8988T (cell line): ENCODE results near the gene MRPL34.

ENCODE experiments used
- DNase-seq: peaks from one replicate; pipeline ENCODE4 v3.0.0; 2011

The MRPL34 gene

DNA sequence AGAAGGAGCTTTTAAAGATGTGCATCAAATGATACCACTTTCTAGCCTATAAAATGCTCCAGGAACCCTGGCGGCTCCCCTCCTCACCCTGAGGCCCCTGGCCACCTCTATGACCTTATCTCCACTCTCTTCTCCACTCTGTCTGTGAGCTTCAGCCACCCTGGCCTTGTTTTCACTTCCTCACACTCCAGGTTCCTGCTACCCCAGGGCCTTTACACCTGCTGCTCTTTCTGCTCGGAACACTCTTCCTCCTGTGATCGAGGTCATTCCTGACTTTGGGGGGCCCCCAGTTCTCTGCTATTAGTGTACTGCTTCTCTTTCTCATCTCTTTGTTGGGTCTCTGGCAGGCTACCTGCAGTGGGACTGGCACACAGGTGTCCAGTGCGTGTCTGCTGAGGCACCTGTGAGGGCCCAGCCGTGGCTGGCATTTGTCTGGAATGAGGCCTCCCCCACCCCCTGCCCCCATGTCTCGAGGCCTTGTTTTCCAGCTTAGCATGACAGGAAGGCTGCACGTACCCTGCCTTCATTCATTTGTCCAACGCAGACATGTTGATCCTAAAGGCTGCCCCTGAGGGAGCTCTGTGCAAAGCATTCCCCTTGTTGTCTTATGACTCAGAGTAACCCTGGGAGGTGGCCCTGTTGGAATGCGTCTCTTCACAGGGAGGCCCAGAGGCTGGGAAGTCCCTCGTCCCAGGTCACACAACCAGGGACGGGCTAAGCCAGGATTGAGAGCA lies 6.0 kb downstream of the MRPL34 start:
- DNase-seq = peak; percentile 83

- DNase-seq = no peak
Measured at GRCh38 chr19:17312189-17313113, 6.8 kb downstream of the MRPL34 start.

DNA sequence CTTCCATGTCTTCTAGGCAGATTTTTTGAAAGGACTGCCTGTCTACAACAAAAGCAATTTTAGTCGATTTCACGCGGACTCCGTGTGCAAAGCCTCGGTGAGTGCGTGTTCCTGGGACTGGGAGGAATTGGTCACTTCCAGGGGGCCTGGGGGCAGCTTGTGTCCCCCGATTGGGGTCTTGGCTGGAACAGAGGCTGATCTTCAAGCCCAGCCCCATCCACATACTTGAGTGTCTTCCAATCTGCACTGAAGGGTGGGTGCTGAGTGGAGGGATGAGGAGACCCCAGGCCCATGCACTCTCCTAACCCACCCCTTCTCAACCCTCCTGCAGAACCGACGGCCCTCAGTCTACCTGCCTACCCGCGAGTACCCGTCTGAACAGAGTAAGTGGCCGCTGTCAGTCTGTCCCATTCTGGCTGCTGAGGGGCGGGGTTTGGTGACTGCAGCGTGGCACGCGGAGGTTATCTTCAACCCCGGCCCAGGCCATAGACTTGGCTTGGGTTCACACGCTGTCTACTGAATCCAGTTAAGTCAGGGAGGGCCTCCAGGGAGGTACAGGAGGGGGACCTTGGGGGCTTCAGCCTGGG lies 8.4 kb downstream of the MRPL34 start:
- DNase-seq = no peak

DNA sequence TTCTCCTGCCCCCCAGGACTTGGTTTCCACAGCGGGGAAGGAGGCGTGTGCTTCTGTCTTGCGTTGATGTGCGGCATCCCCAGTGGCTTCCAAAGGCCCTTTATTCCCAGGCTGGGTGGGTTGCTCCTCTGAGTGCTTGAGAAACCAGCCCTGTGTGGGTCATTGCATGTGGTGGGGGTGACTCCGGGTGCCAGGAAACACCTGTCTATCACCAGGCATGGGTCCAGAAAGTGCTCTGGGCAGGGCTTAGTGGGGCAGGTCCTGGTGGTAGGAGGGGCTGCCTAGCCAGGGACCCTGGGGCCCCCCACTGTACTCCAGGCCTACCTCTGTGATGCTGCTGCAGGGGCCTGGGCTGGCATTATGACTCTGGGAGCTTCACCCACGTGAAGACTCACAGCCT lies 13.3 kb downstream of the MRPL34 start:
- no peak for DNase-seq

GRCh38 chr19:17319473-17320238 lies 14.0 kb downstream of the MRPL34 start:
- no peak for DNase-seq

- no peak for DNase-seq
Measured at GRCh38 chr19:17320435-17320834, 14.8 kb downstream of the MRPL34 start.

DNA sequence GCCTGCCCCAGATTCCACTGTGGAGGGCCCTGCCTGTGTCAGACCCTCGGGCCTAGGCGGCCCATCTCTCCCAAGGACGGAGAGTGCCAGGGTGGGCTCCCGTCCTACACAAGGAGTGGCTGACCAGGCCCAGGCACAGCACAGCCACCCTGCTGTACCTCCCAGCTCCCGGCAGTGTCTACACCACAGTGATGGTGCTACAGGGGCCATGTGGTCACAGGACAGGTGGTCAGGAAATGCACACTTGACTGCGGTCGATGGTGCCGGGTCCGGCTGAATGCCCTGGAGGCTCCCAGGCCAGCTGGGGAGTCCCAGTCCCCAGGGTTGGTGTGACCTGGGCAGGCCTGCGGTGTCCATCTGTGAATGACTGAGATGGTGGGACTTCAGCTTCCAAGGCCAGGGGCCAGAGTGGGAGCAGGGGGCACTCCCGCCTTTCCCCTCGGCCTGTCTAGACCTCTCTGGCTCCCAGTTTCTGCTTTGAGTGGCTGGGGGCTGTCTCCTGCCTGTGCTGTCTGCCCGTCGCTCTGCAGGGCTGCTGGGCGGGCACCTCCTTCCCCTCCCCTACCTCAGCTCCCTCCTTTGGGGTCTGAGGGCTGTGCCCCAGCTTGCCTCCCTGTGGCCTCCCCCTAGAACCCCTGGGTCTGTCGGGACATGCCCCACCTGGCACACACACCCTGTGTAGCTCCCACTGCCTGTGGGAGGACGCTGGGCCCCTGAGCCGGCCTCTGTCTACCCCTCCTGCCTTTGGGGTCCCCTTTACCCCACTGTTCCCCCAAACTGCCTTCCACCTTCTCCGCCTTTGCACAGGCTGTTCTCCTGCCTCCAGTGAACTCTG lies 16.2 kb downstream of the MRPL34 start:
- no peak for DNase-seq

- peak; percentile 46 for DNase-seq
Measured at GRCh38 chr19:17322854-17323253, 17.2 kb downstream of the MRPL34 start.

- no peak for DNase-seq
Measured at GRCh38 chr19:17323300-17323963, 17.8 kb downstream of the MRPL34 start.

GRCh38 chr19:17323964-17324332 lies 18.3 kb downstream of the MRPL34 start:
- DNase-seq = peak; percentile 58

DNA sequence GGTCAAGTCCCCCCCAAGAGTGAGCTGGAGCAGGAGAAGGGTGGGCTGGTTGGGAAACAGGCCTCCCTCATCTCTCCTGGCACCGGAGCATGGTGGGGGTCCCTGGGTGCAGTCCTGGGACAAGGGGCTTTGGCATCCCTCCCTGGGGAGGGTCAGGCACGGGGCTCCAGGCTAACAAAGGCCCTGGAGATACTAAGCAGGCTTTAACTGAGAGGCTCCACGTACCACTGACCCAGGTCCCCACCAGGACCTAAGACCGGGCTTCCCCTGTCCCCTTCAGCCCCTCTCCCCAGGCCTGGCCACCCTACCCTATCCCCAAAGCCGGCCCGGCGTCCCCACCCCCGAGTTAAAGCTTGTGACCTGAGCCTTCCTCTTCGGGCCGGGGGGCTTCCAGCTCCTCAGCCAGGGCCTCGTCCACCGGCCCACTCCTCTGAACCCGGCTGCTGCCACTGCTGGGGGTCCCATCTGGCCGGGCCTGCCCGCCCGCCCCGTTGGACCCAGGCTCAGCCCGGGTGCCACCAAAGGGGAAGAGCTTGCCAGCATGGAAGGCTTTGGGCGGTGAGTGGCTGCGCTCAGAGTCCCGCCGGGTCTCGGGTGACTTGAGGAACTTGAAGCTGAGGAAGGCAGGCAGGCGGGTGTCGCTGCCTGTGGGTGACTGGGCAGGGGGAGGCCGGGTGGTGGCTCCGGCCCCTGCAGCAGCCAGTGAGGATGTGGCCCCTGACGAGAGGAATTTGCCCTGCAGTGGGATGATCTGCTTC lies 18.9 kb downstream of the MRPL34 start:
- no peak for DNase-seq

DNA sequence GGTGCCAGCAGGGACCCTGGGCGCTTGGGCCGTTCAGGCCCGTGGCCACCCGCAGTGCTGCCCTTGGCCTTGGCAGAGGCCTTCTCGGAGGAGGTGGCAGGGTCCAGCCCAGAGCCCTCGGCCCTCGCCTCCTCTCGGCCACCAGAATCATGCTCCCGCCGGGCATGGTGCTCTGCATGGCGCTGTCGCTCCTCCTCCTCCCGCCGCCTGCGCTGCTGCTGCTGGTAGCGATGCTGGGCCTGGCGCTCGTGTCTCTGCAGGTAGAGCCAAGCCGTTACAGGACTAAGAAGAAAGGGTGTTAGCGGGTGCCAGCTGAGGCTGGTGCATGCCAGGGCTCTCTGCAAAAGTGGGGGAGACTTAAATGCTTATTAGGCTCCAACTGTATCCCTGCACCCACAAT lies 19.5 kb downstream of the MRPL34 start:
- no peak for DNase-seq

GRCh38 chr19:17325881-17326594 lies 20.4 kb downstream of the MRPL34 start:
- no peak for DNase-seq

DNA sequence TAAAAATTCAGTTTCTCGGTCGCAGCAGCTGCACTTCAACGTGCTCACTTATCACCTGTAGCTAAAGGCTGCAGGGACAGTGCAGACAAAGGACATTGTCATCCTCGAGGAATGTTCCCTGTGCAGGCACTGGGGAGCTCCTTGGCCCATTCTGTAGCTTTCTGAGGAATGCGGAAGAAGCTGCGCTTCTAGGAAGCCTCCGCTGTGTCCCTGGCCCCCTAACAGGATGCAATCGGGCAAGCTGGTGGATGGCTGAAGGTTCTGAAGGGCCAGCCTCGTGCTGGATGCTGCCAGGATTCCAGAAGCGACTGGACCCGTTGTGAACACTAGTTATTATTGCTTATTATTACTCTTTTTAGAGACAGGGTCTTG lies 20.9 kb downstream of the MRPL34 start:
- DNase-seq = peak; percentile 99

DNA sequence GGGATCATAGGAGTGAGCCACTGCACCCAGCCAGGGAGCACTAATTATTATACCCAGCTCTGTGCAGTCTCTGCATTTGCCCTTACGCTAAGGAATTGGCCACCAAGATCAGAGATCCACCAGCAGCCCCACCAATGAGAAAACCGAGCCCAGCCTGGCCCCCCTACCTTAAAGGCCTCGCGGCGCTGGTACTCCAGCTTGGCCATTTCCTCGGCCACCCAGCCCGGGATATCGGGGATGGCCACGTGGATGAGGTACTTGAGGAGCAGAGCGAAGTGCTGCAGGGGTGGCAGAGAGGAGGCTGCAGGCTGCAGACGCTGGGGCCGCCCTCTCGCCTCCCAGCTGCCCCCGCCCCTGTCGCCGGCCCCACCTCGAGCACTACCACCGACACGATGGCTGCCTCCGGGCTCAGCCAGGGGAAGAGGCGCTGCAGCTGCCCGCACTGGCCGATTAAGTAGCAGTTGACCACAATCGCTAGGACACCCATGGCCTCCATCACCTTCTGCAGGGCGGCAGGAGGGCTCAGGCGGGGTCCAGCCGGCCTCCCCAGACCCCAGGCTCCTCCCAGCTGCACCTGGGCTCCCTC lies 21.5 kb downstream of the MRPL34 start:
- DNase-seq = no peak

DNA sequence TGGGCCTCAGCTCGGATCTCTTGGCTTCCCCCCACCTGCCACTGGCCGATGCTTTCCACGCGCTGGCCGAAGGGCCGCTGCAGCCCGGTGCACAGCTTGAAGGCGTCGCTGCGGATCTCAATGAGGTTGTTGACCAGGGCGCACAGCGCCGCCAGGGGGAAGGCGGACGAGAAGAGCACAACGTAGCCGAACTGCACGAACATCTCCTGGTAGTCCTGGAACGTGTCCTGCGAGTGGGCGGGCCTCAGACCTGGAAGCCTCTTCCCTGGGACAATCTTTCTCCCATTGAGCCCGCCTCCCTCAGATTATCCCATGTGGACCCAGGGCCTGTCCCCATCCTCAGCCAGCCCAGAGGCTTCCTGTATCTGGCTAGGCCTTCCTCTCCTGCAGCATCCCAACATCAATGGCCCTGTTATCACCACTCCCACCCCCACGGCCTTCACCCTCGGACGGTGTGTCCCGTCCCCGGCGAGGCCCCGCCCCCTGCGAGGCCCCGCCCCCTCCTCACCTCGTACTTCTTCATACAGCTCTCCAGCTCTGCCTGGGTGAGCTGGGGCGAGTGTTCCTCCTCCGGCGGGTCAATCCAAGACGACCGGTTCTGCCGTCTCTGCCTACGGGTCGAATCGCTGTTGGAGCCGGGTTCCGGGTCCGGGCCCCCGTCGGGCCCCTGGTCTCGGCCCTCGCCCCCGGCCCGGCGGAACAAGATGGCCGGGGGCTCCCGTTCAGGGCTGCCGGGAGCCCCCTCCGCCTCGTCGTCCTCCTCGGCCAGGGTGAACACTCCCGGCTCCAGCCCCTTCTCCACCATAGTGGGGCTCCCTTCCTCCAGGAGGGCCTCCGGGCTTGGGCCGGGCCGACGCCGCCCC lies 22.2 kb downstream of the MRPL34 start:
- peak; percentile 90 for DNase-seq

- no peak for DNase-seq
Measured at GRCh38 chr19:17328517-17329365, 23.1 kb downstream of the MRPL34 start.
